Mesenchymal stem cell (in vitro differentiated cells and primary cell): ENCODE measurements around the gene C3orf70. TPM values are rescaled to one million over a fixed set of nuclear protein-coding genes. Genes with fewer than 3 reads are reported as not detected.

Source experiments
- DNase-seq: peaks from one replicate; pipeline ENCODE4 v3.0.0-alpha.2; 2013
- H2AFZ ChIP-seq: one replicate; pipeline ENCODE4 v1.6.1; 2013; ENCODE audit warnings: low read depth, mild to moderate bottlenecking, control low read depth, inconsistent platforms, low read length, moderate library complexity
- H2AK5ac ChIP-seq: 2 replicates; pipeline ENCODE4 v1.6.1; 2013; ENCODE audit warnings: low read length, moderate library complexity, mild to moderate bottlenecking, inconsistent platforms; ENCODE audit not compliant: severe bottlenecking
- H2BK120ac ChIP-seq: one replicate; pipeline ENCODE4 v1.6.1; 2013; ENCODE audit warnings: low read depth, mild to moderate bottlenecking, inconsistent platforms, low read length, moderate library complexity
- H2BK12ac ChIP-seq, 2 experiments: one replicate each; pipeline ENCODE4 v1.6.1; 2013; ENCODE audit warnings: inconsistent platforms in 2 of 2, low read length in 2 of 2, mild to moderate bottlenecking in 2 of 2, moderate library complexity in 2 of 2, control low read depth in 1 of 2
- H2BK15ac ChIP-seq: one replicate; pipeline ENCODE4 v1.6.1; 2013; ENCODE audit warnings: mild to moderate bottlenecking, low read depth, inconsistent platforms; ENCODE audit not compliant: poor library complexity, severe bottlenecking
- H2BK5ac ChIP-seq: 2 replicates; pipeline ENCODE4 v1.6.1; 2013; ENCODE audit warnings: low read depth, mild to moderate bottlenecking, low read length, control low read depth, inconsistent platforms; ENCODE audit not compliant: poor library complexity, severe bottlenecking
- H3K14ac ChIP-seq, 2 experiments: one replicate each; pipeline ENCODE4 v1.6.1; 2013; ENCODE audit warnings: inconsistent platforms in 2 of 2, low read length in 2 of 2, control low read depth in 1 of 2, mild to moderate bottlenecking in 1 of 2, moderate library complexity in 1 of 2
- H3K18ac ChIP-seq, 2 experiments: one replicate each; pipeline ENCODE4 v1.6.1; 2013; ENCODE audit warnings: inconsistent platforms in 2 of 2, low read length in 2 of 2, control low read depth in 1 of 2, low read depth in 1 of 2, mild to moderate bottlenecking in 1 of 2
- H3K23ac ChIP-seq, 2 experiments: one replicate each; pipeline ENCODE4 v1.6.1; 2013; ENCODE audit warnings: inconsistent platforms in 2 of 2, low read length in 2 of 2, mild to moderate bottlenecking in 2 of 2, moderate library complexity in 2 of 2, control low read depth in 1 of 2
- H3K27ac ChIP-seq: 2 replicates; pipeline ENCODE4 v1.5.1; 2013; ENCODE audit warnings: mild to moderate bottlenecking, moderate library complexity, low read length, control low read depth, inconsistent platforms; ENCODE audit not compliant: poor library complexity, severe bottlenecking
- H3K27me3 ChIP-seq, 2 experiments: 2 replicates each; pipeline versions ENCODE4 v1.6.1 to v1.7.0; 2013; ENCODE audit warnings: low read length in 2 of 2, mild to moderate bottlenecking in 2 of 2, moderate library complexity in 2 of 2, control low read depth in 1 of 2, inconsistent platforms in 1 of 2; ENCODE audit not compliant: control insufficient read depth in 1 of 2, insufficient read depth in 1 of 2
- H3K36me3 ChIP-seq, 2 experiments: 2 replicates each; pipeline versions ENCODE4 v1.6.1 to v1.7.0; 2013; ENCODE audit warnings: low read length in 2 of 2, control low read depth in 1 of 2, inconsistent platforms in 1 of 2, low read depth in 1 of 2, mild to moderate bottlenecking in 1 of 2; ENCODE audit not compliant: insufficient read depth in 2 of 2, control insufficient read depth in 1 of 2
- H3K4ac ChIP-seq, 2 experiments: one replicate each; pipeline ENCODE4 v1.6.1; 2013; ENCODE audit warnings: inconsistent platforms in 2 of 2, low read length in 2 of 2, mild to moderate bottlenecking in 2 of 2, moderate library complexity in 2 of 2, control low read depth in 1 of 2, low read depth in 1 of 2
- H3K4me1 ChIP-seq: 2 replicates; pipeline ENCODE4 v1.6.1; 2013; ENCODE audit warnings: low read depth, low read length, control low read depth; ENCODE audit not compliant: control insufficient read depth, insufficient read depth
- H3K4me2 ChIP-seq: 2 replicates; pipeline ENCODE4 v1.6.1; 2013; ENCODE audit warnings: low read length, mild to moderate bottlenecking, inconsistent platforms; ENCODE audit not compliant: poor library complexity, severe bottlenecking
- H3K4me3 ChIP-seq, 2 experiments: 2 replicates each; pipeline versions ENCODE4 v1.5.1 to v1.7.0; 2013; ENCODE audit warnings: low read length in 2 of 2, mild to moderate bottlenecking in 2 of 2, control low read depth in 1 of 2, low read depth in 1 of 2; ENCODE audit not compliant: insufficient read depth in 1 of 2
- H3K79me1 ChIP-seq: replicated peaks from 2 replicates; pipeline ENCODE4 v1.6.1; 2013; ENCODE audit warnings: mild to moderate bottlenecking, control low read depth, low read length, inconsistent platforms; ENCODE audit not compliant: poor library complexity, severe bottlenecking
- H3K9ac ChIP-seq: 2 replicates; pipeline ENCODE4 v1.7.0; 2013; ENCODE audit warnings: mild to moderate bottlenecking, low read length, moderate library complexity
- H3K9me3 ChIP-seq: 2 replicates; pipeline ENCODE4 v1.7.0; 2013; ENCODE audit warnings: mild to moderate bottlenecking, low read length; ENCODE audit not compliant: control insufficient read depth
- H4K8ac ChIP-seq: one replicate; pipeline ENCODE4 v1.6.1; 2013; ENCODE audit warnings: inconsistent platforms, mild to moderate bottlenecking, low read length, moderate library complexity
- H4K91ac ChIP-seq: one replicate; pipeline ENCODE4 v1.6.1; 2013; ENCODE audit warnings: mild to moderate bottlenecking, low read length, inconsistent platforms
- WGBS: methylation state at CpG from one replicate; pipeline ENCODE4 v1.1.7; 2013; ENCODE audit warnings: mixed read lengths; 5-methylcytosine and 5-hydroxymethylcytosine counted together
- polyA plus RNA-seq, 2 experiments: library from polyadenylated mRNA; stranded (reverse); fragments of 200-250 nt; gene quantifications; one replicate each; pipeline ENCODE4 v1.2.3, GENCODE V29; 2013

The C3orf70 gene
- polyA plus RNA-seq (2013, experiment 1 of 2) = 0.68 TPM
- polyA plus RNA-seq (2013, experiment 2 of 2) = 0.74 TPM

DNA sequence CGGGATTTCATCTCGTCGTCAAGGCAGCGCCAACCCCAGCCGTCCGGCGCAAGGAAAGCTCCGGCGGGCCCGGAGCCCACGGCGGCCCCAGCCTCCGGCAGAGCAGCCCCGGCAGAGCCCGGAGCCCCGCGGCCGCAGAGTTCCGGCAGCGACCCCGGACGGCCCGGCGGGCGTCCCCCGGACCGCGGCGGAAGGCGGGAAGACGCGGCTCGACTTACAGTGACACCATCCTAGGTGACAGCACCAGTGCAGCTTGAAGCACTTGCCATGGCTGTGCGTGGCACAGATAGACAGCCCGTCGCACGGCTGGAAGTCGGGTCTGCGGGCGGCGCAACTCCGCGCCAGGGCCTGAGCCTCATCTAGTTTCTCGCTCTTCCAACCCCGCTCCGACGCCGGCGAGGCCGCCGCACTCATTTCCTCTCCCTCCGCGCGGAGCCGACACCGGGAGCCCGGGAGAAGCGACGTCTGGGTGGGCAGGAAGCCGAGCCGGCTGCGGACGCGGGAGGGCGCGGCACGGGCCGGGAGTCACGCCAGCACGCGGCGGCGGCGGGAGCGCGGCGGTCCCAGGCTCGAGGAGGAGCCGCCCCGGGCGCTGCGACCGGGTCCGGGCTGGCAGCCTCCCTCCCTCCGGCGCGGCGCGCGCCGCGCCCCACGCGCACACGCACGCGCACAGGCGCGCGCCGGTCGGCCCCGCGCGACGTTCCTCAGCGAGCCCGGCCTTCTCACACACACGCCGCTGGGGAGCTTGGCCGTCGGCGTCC, at the start of gene C3orf70:
Gene C3orf70, minus strand, starts transcription at position 651 of the 761 bp plus-strand sequence. Its CDS starts 237 bp downstream, at position 414.
- Histone ChIP-seq H3K36me3 (no peaks in the 10 kb centered on the region), H2AFZ (peak within 1 kb of the TSS; percentile 99), H3K79me1 (no peaks in the 10 kb centered on the region), H2BK15ac (no peak within 1 kb of the TSS), H4K91ac (peak within 1 kb of the TSS; percentile 52), H3K27me3 (peaks cover 15 to 21% of the 10 kb centered on the region in 2 experiments), H3K4me1 (peaks cover 17% of the 10 kb centered on the region), H3K4ac (peak within 1 kb of the TSS in 1 of 2 experiments; percentile 67), H3K9ac (peak within 1 kb of the TSS; percentile 81), H2AK5ac (no peak within 1 kb of the TSS), H2BK12ac (peak within 1 kb of the TSS in 1 of 2 experiments; percentile 60), H4K8ac (peak within 1 kb of the TSS; percentile 45), H2BK120ac (no peak within 1 kb of the TSS), H3K4me2 (peak within 1 kb of the TSS; percentile 78), H3K14ac (peak within 1 kb of the TSS in 1 of 2 experiments; percentile 89), H3K4me3 (peak within 1 kb of the TSS; percentile 80 to 90), H2BK5ac (no peak within 1 kb of the TSS), H3K18ac (peak within 1 kb of the TSS; percentile 69 to 89), H3K27ac (no peak within 1 kb of the TSS), H3K23ac (peak within 1 kb of the TSS in 1 of 2 experiments; percentile 99), H3K9me3 (peaks cover 3% of the 10 kb centered on the region)
- WGBS = under 1% methylated on average over 87 of the region's 113 CpGs
- peak; percentile 65 for DNase-seq

DNA sequence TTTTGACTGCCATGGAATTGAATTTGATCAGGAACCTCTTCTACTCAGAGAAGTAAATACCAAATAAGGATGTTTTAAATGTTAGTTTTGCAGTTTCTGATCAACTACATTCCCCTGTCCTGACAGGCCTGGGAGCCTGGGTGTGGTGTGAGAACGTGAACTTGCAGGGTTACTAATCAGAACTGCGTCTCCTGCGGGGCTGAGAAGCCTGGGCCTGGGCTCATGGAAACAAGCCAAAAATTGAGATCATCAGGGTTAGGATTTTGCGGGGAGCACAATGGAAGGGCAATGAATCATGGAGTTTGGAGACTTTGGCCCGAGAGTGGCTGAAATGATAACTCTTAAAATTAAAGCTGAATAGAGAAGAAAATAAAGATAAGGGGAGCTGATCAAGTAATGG, 47.8 kb upstream of the C3orf70 start:
- WGBS = 78% methylated on average over 5 of the region's 5 CpGs
- Histone ChIP-seq H3K14ac (no peak overlapping the region), H3K27ac (no peak overlapping the region), H2AFZ (no peak overlapping the region), H3K23ac (no peak overlapping the region), H2BK5ac (no peak overlapping the region), H2BK12ac (no peak overlapping the region), H2BK15ac (no peak overlapping the region), H3K4ac (no peak overlapping the region), H3K18ac (no peak overlapping the region), H3K27me3 (no peaks in the 10 kb centered on the region), H3K9ac (peak overlapping the region; percentile 76), H3K79me1 (no peaks in the 10 kb centered on the region), H3K4me2 (no peak overlapping the region), H3K4me1 (peaks cover 2% of the 10 kb centered on the region), H2BK120ac (no peak overlapping the region), H3K9me3 (no peaks in the 10 kb centered on the region), H4K91ac (no peak overlapping the region), H3K36me3 (no peaks in the 10 kb centered on the region), H3K4me3 (no peak overlapping the region), H2AK5ac (no peak overlapping the region), H4K8ac (no peak overlapping the region)
- no peak for DNase-seq

GRCh38 chr3:185199671-185200070, 46.8 kb upstream of the C3orf70 start:
- H3K14ac ChIP-seq = no peak overlapping the region
- H3K4me2 ChIP-seq = no peak overlapping the region
- H2AFZ ChIP-seq = no peak overlapping the region
- H2BK15ac ChIP-seq = no peak overlapping the region
- no peak overlapping the region for H3K23ac ChIP-seq
- H2AK5ac ChIP-seq = no peak overlapping the region
- H3K9me3 ChIP-seq = no peaks in the 10 kb centered on the region
- DNase-seq = no peak
- H2BK12ac ChIP-seq = no peak overlapping the region
- H3K18ac ChIP-seq = no peak overlapping the region
- no peak overlapping the region for H3K4me3 ChIP-seq
- no peak overlapping the region for H4K8ac ChIP-seq
- H3K27me3 ChIP-seq = no peaks in the 10 kb centered on the region
- H3K79me1 ChIP-seq = no peaks in the 10 kb centered on the region
- WGBS = 96% methylated on average over 5 of the region's 5 CpGs
- no peaks in the 10 kb centered on the region for H3K36me3 ChIP-seq
- H3K4ac ChIP-seq = no peak overlapping the region
- no peak overlapping the region for H4K91ac ChIP-seq
- H2BK5ac ChIP-seq = no peak overlapping the region
- H2BK120ac ChIP-seq = no peak overlapping the region
- H3K4me1 ChIP-seq = peaks cover 2% of the 10 kb centered on the region
- no peak overlapping the region for H3K9ac ChIP-seq
- no peak overlapping the region for H3K27ac ChIP-seq

- Histone ChIP-seq H2BK5ac (no peak overlapping the region), H3K36me3 (no peaks in the 10 kb centered on the region), H4K8ac (no peak overlapping the region), H3K14ac (no peak overlapping the region), H3K4me1 (peaks cover 2% of the 10 kb centered on the region), H3K9ac (no peak overlapping the region), H2BK15ac (no peak overlapping the region), H3K23ac (no peak overlapping the region), H3K79me1 (no peaks in the 10 kb centered on the region), H3K9me3 (no peaks in the 10 kb centered on the region), H3K4me3 (no peak overlapping the region), H3K4ac (no peak overlapping the region), H3K18ac (no peak overlapping the region), H2BK12ac (no peak overlapping the region), H2AK5ac (no peak overlapping the region), H3K27ac (no peak overlapping the region), H2BK120ac (no peak overlapping the region), H3K27me3 (no peaks in the 10 kb centered on the region), H4K91ac (no peak overlapping the region), H2AFZ (no peak overlapping the region), H3K4me2 (no peak overlapping the region)
- DNase-seq = no peak
- 94% methylated on average over 2 of the region's 4 CpGs for WGBS
These were observed 46.3 kb upstream of the C3orf70 start for GRCh38 chr3:185199206-185199605.
